ENCODE data around the gene KCNK2.

Gene KCNK2

DNA sequence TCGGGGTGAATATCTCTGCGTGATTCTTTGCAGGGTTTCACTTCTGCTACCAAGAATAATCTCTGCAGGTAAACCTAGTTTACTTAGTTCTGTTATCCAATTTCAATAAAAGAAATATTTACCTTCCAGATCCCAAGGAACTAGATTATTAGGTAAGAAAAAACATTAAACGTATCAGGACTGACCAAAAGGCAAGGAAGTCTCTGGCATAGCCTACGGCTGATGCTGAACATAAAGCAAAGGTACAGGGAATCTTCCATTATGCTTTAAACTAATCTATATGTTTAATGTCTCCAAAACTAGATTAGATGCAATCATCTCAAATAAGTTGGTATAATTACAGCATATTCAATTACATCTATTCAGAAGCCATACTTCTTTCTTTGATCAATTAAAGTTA, 168.9 kb downstream of the KCNK2 start:
- no peak for DNase-seq (ENCODE audit: low read depth, low spot score)

DNA sequence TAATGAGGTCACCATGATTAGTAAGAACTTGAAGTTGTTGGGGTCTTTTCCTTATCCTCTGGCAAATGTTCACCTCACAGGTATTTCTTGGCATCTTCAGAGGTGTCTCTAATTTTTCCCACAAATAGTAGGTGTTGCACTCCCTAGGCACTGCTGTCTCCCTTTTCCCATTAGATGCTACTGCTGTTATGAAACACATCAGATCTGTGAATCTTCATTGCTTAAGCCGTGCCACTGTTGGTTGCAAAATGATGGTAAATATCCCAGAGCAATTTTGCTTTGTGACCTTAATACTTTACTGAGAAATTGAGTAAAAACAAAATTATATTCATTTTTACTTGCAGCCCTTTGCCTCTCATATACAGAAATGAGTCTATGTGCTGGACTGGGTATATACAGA, 169.6 kb downstream of the KCNK2 start:
- no peak for DNase-seq (ENCODE audit: low read depth, low spot score)

DNA sequence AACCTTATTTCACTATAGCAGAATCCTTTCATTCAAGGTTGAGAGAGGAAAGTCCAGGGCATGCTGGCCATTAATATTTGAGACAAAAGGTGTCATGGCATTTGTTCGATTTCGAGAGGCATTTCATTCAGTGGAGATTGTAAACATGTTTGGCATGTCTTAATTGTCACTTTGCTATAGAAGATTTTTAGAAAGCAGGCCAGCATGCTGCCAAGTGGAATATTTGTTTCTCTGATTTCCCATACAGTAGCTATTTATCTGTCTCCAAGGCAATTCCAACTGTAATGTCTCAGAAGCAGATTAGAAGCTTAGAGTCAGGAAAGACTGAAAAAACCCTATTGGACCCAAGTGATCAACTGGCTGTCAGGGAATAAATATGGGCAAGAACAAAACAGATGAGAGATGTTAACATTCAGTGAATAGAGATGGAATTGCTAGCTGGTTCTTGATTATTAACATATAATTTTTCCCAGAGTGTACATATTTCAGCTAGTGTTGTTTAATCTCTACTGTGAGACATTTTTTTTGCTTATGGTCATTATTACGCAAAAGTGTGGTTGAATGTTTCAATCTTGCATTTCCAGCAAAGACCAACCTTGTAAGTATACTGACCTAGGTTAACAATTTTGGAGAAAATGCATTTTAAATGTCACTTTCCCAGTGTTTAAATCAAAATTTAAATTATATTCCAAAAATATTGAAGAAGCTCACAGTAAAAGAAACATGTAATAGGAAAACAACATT, 174.6 kb downstream of the KCNK2 start:
- DNase-seq (ENCODE audit: low read depth, low spot score) = no peak

DNA sequence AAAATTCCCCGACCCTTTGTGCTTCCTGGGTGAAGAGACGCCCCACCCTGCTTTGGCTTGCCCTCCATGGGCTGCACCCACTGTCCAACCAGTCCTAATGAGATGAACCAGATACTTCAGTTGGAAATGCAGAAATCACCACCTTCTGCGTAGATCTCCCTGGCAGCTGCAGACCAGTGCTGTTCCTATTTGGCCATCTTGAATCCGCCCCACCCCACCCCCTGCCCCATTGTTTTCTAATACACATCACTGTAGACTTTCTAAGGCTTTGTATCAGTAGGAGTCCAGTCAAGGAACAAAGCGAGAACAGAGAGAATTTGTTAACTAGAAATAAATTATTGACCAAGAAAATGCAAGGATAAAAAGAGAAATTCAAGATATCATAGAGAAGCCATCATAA, 178.2 kb downstream of the KCNK2 start:
- DNase-seq (ENCODE audit: low read depth, low spot score) = no peak

DNA sequence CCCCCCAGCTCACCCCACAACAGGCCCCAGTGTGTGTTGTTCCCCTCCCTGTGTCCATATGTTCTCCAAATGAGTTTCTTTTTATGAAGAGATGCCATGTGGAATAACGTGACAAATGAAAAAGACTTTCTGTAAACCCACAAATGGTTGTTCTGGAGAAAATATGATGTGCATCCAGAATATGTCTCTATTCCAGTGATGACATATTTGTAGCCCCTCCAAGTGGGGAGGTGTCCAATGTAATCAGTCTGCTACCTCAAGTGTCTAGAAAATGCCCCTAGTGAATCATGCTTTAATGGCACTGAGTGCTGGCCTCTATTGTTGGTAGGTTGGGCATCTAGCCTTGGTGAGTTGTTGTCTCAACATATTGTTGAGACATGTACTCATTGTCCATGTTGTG, 179.6 kb downstream of the KCNK2 start:
- no peak for DNase-seq (ENCODE audit: low read depth, low spot score)

DNA sequence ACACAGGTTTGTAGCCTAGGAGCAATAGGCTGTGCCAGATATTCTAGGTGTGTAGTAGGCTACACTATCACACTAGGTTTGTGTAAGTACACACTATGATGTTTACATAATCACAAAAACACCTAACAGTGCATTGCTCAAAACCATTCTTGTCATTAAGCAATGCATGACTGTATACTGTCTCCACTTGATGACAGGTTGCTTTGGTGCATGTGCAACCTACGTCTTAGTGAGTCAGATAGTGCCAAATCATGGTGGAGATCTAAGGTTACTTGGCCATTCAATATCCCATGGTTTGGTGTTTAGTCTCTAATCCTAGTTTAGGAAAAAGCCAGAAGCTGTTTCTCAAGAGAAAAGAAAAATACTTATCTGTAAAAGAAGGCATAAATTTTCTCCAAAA, 181.1 kb downstream of the KCNK2 start:
- no peak for DNase-seq (ENCODE audit: low read depth, low spot score)

DNA sequence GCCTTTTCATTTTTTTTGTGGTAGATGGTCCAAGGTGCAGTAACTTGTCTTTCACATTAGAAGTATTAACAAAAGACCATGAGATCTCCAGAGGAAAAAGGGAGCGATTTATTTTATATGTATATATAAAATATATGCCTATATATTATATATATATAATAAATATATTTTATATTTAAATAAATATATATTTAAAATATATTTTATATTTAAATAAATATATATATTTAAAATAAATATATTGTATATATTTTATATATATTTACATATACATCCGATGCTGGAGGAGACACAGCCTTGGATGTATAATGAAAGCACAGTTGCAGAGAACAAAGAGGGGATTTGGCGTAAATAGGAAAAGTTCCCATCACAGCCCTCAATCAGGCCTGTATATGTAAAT, 182.1 kb downstream of the KCNK2 start:
- no peak for DNase-seq (ENCODE audit: low read depth, low spot score)

DNA sequence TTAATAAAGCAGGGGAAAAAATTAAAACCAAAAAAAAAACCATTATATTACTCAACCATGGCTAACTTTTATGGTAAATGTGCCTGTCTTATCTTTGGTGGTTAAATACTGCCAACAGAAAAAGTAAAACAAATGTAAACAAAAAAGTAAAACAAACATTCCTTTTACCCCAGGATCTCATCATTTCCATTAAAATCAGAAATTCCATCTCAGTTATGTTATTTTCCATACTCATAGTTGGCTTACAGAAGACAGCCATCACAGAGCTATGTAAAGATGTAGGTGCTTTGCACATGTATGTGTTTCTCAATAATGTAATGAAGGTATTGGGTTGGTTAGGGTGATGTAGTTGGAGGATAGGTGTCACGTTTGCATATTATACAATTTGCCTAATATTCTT, 185.0 kb downstream of the KCNK2 start:
- DNase-seq (ENCODE audit: low read depth, low spot score) = no peak

DNA sequence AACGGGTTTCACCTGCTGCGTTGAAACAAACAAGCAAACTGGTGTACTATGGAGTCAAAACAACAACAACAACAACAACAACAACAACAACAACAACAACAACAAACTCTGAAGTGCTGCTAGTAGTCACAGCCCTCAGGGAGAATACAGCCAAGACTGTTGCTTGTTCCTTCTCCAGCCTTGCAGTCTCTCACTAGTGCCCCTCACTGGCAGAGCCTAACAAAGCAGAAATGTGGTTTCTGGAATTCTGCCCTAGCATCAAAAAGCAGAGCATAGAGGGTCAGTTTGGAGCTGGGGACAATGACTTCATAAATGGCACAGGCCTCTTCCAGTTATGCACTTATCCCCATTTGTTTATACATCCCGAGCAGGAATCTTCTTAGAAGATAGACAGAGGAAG, 187.4 kb downstream of the KCNK2 start:
- no peak for DNase-seq (ENCODE audit: low read depth, low spot score)

DNA sequence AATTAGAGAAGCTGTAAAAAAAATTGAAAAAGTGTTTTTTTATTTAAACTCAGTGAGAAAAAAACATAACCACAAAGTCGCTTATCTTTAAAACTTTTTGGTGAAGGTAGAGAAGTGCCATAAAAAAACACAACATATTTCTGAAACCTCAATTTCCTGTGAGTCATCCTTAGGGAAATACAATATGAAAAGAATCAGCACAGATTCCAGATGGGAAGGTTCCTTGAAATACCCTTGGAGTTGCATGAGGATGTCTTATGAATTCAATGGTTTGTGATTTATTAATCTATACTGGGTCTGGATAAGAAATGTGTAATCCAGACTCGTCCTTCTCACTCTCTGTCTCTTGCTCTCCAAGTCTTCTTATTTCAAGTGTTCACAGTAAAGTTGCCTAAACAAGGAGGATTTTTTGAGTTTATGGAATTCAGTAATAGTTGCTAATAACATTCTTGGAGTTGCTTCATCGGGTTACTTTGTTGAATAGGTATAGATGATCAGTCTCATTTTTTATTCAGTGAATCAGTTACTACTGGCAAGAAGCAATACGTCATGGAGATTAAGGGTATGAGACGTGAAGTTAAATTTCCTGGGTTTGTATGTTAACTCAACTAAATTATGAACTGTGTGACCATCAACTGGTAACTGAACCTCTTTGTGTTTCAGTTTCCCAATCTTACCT, 191.4 kb downstream of the KCNK2 start:
- peak; percentile 72 for DNase-seq (ENCODE audit: low read depth, low spot score)

DNA sequence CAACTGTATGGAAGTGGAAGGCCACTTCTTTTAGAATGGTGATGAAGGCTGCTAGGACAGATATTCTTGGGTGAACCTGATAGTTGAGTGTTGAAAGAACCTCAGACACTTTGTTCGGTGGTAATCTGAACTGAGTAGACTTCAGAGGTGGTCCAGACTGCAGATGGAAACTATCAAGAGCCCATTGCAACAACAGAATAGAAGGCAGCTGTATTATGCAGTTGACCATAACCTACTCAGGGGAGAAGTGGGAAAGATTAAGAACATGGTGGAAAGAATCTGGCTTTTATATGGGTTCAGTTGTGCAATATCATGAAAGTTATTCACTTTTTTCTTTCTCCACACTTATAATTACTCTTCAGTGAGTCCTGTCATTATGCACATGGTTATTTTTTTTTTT, 194.0 kb downstream of the KCNK2 start:
- DNase-seq (ENCODE audit: low read depth, low spot score) = no peak

DNA sequence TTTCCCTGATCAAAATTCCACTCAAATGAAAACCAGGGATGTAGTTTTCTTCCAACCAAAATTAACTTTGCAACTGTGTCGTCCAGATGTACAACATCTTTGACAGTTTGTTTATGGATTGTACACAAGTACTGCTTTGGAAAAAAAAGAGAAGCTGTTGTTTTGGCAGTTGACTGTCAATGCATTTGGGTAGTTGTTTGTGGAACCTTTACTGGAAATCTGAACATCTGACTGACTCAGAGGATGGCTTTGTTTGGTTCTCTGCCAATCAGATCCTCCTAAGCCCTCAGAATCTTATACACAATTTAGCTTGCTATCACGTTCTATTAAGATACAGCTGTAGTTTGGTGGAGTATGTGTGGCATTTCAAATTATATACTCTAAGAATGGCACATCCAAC, 195.0 kb downstream of the KCNK2 start:
- peak; percentile 20 for DNase-seq (ENCODE audit: low read depth, low spot score)

DNA sequence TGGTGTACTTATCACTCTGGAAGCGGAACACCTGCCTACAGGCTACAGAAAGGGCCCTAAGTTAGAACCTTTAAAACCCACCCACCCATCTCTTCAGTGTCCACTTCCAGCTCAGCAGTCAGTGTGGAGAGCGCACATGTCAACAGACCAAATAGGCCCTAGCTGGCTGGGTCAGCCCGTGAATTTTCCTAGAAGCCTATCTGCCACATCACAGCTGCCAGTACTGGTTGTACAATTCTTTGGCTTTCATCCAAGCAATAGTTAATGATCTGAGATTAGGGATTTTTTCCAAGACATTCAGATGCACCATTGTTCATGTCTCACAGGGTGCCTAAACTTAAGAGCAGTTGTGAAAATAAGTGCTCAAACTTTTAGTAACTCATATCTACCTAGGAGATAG, 197.1 kb downstream of the KCNK2 start:
- no peak for DNase-seq (ENCODE audit: low read depth, low spot score)

DNA sequence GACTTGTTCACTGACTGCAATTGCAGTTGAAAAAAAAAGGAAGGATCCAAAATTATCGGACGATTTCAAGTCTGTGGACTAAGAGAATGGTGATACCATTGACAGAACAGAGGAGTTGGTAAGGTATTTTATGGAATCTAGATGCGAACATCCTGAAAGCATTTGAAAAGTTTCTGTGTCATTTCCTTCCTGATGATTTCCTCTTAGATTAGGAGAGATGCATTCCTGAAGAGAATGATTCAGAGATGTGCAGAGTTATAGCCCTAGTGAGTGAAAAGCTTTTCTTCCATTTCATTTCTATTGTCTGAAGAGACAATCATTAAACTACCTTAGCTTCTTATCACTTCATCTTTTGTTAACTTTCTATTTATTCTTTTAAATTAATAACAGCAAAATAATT, 200.0 kb downstream of the KCNK2 start:
- DNase-seq (ENCODE audit: low read depth, low spot score) = no peak

DNA sequence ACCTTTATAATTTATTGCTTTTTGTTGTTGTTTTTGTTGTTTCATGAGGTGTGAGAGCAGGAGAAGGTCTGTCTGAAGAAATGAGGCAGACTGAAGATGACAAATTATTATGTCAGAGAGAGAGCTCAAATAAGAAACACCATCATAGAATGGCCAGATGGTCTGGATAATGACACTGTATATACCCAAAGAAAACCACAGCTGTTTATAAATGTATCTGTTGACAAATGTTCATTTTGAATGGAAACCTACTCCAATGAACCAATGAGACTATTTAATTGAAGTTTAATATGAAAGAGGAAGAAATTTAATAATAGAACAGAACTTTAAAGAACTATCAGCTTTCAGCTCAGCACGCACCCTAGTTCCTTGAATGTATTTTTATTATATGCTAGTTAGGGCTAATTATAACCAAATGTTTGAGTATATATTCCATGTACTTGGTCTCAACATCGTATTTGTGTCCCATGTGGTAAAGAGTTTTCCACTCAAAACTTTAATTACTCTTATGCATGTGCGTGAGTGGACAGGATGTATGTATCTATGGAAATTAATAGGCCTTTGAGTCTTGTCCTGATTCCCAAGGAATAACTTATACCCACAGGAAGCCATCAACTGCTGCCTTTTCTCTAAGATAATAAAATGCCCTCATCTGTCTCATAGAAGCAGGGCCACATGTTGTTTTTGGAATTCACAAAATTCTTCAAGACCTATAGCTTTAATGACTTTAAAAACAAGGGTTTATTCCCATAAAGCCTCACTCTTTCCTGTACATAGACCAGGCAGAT, 202.7 kb downstream of the KCNK2 start:
- no peak for DNase-seq (ENCODE audit: low read depth, low spot score)
